B cell (primary cell): ENCODE results near the gene PDZD4.

Experiments used
- CTCF ChIP-seq: fragments of 200-600 bp; IDR thresholded peaks from one replicate; pipeline ENCODE4 v1.8.0; 2022; ENCODE audit warnings: antibody characterized with exemption, mild to moderate bottlenecking
- EZH2 ChIP-seq: IDR thresholded peaks from 2 replicates; pipeline ENCODE4 v1.6.1; 2012; ENCODE audit warnings: borderline replicate concordance, low read depth, mild to moderate bottlenecking, moderate library complexity, low read length; ENCODE audit not compliant: insufficient read depth, poor library complexity, severe bottlenecking

- TF ChIP-seq CTCF (no peak), EZH2 (no peak)
Measured at GRCh38 chrX:153801669-153802068, 28.7 kb downstream of the PDZD4 start.
